Skin of body (tissue), 2 donors: Measurements from ENCODE around the gene PLXNA2. TPM values are rescaled to one million over a fixed set of nuclear protein-coding genes. Genes with fewer than 3 reads are reported as not detected.
A peak's percentile ranks its signal among the peaks of the same experiment; 100 is the strongest.

Experiments
- DNase-seq: peaks from one replicate; lab custom pipeline; 2025; lab: John Stamatoyannopoulos, UW
- total RNA-seq: library from RNA; depleted of rRNA; stranded (reverse); fragments of >200 nt; gene quantifications from one replicate; pipeline ENCODE4 v1.2.3, GENCODE V29; 2014

Gene PLXNA2
- total RNA-seq, 1 donor from 2014 or later = 13.5 TPM

GRCh38 chr1:208162903-208163302, 81.3 kb downstream of the PLXNA2 start:
- DNase-seq = no peak

- DNase-seq = peak; percentile 80
Measured at GRCh38 chr1:208161656-208162375, 82.4 kb downstream of the PLXNA2 start.

GRCh38 chr1:208161005-208161404, 83.2 kb downstream of the PLXNA2 start:
- DNase-seq = no peak

- DNase-seq = no peak
Measured at GRCh38 chr1:208160259-208160819, 83.8 kb downstream of the PLXNA2 start.

- peak; percentile 22 for DNase-seq
Measured at GRCh38 chr1:208159555-208160258, 84.5 kb downstream of the PLXNA2 start.

GRCh38 chr1:208158640-208159554, 85.3 kb downstream of the PLXNA2 start:
- no peak for DNase-seq

GRCh38 chr1:208157769-208158168, 86.4 kb downstream of the PLXNA2 start:
- peak; percentile 9 for DNase-seq

- peak; percentile 91 for DNase-seq
Measured at GRCh38 chr1:208156741-208157140, 87.4 kb downstream of the PLXNA2 start.

GRCh38 chr1:208156310-208156709, 87.9 kb downstream of the PLXNA2 start:
- DNase-seq = peak; percentile 56

GRCh38 chr1:208154679-208155642, 89.2 kb downstream of the PLXNA2 start:
- DNase-seq = peak; percentile 45

GRCh38 chr1:208154040-208154439, 90.1 kb downstream of the PLXNA2 start:
- no peak for DNase-seq

- DNase-seq = no peak
Measured at GRCh38 chr1:208153386-208153785, 90.8 kb downstream of the PLXNA2 start.

- DNase-seq = no peak
Measured at GRCh38 chr1:208151728-208152598, 92.2 kb downstream of the PLXNA2 start.

- no peak for DNase-seq
Measured at GRCh38 chr1:208150833-208151458, 93.2 kb downstream of the PLXNA2 start.

GRCh38 chr1:208149776-208150514, 94.2 kb downstream of the PLXNA2 start:
- DNase-seq = peak; percentile 53

GRCh38 chr1:208149213-208149612, 95.0 kb downstream of the PLXNA2 start:
- DNase-seq = no peak

- DNase-seq = no peak
Measured at GRCh38 chr1:208148380-208148779, 95.8 kb downstream of the PLXNA2 start.

GRCh38 chr1:208146650-208147049, 97.5 kb downstream of the PLXNA2 start:
- DNase-seq = no peak
